Mammary epithelial cell (primary cell): Measurements from ENCODE around the gene EFNA5.

Source experiments
- EZH2 ChIP-seq: IDR thresholded peaks from 2 replicates; pipeline ENCODE4 v1.6.1; 2012; ENCODE audit warnings: low read length, inconsistent platforms, borderline replicate concordance
- TF ChIP-seq, protein P1 (sequence below), 2 donors: IDR thresholded peaks in 1 of 2; conservative IDR thresholded peaks in 1 of 2; 2 replicates each; pipeline ENCODE4 v1.5.1; 2011 to 2012; ENCODE audit warnings: inconsistent platforms in 2 of 2, low read length in 2 of 2, mild to moderate bottlenecking in 2 of 2, control low read depth in 1 of 2, low read depth in 1 of 2; ENCODE audit not compliant: insufficient read depth in 1 of 2; ENCODE audit errors: extremely low read depth in 1 of 2

DNA sequence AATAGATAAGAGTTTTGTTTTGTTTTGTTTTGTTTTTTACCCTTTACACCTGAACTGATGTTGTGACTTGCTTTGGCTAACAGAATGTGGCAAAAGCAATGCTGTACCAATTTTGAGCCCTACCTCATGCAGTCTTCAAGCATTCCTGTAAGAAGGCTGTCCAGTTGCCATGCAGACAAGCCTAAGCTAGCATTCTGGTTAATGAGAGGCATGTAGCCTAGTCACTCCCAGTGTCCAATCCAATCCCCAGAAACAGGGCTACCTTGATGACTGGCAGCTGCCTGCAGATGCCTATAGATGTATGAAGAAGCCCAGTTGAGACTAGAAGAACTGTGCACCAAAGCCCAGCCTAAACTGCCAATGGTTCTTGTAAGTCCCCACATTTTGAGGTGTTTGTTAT, 9.4 kb upstream of the EFNA5 start:
- TF ChIP-seq, protein P1, sequence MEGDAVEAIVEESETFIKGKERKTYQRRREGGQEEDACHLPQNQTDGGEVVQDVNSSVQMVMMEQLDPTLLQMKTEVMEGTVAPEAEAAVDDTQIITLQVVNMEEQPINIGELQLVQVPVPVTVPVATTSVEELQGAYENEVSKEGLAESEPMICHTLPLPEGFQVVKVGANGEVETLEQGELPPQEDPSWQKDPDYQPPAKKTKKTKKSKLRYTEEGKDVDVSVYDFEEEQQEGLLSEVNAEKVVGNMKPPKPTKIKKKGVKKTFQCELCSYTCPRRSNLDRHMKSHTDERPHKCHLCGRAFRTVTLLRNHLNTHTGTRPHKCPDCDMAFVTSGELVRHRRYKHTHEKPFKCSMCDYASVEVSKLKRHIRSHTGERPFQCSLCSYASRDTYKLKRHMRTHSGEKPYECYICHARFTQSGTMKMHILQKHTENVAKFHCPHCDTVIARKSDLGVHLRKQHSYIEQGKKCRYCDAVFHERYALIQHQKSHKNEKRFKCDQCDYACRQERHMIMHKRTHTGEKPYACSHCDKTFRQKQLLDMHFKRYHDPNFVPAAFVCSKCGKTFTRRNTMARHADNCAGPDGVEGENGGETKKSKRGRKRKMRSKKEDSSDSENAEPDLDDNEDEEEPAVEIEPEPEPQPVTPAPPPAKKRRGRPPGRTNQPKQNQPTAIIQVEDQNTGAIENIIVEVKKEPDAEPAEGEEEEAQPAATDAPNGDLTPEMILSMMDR (conservative IDR thresholded peaks at IDR 0.05 in 1 of 2, IDR thresholded peaks at IDR 0.05 in 1 of 2; ENCODE audit: extremely low read depth in 1 of 2, insufficient read depth in 1 of 2, low read depth in 1 of 2, low read length in 2 of 2), result no peak
- no peak for TF ChIP-seq EZH2
